Sigmoid colon (tissue), 7 donors: ENCODE measurements around the gene PCDH8. TPM values are rescaled to one million over a fixed set of nuclear protein-coding genes. Genes with fewer than 3 reads are reported as not detected.
"Not testable (repeated sequence)": the region's sequence is repeated elsewhere in the genome, so short reads cannot be mapped to it uniquely, and the experiment has no call there.

Source experiments
- DNase-seq: peaks from one replicate; pipeline ENCODE4 v3.0.0-alpha.2; 2019
- H3K27ac ChIP-seq, 4 donors: fragments of 200-600 bp; sonication (generic); one replicate each; pipeline ENCODE4 v1.5.1; 2016 to 2019; ENCODE audit warnings: mild to moderate bottlenecking in 1 of 4
- H3K27me3 ChIP-seq, 3 donors: fragments of 200-600 bp; sonication (generic); one replicate each; pipeline ENCODE4 v1.5.1; 2019; ENCODE audit warnings: mild to moderate bottlenecking in 1 of 3
- H3K36me3 ChIP-seq, 4 donors: fragments of 200-600 bp; sonication (generic); one replicate each; pipeline ENCODE4 v1.5.1; 2016 to 2019
- H3K4me1 ChIP-seq, 4 donors: fragments of 200-600 bp; sonication (generic); one replicate each; pipeline ENCODE4 v1.5.1; 2017 to 2019
- H3K4me3 ChIP-seq, 4 donors: fragments of 200-600 bp; sonication (generic); one replicate each; pipeline ENCODE4 v1.5.1; 2017 to 2019; ENCODE audit warnings: mild to moderate bottlenecking in 2 of 4, moderate library complexity in 1 of 4
- H3K9me3 ChIP-seq, 4 donors: fragments of 200-600 bp in 3 of 4; sonication (generic) in 3 of 4; one replicate each; pipeline versions ENCODE4 v1.5.1 to v1.6.1; 2013 to 2019
- EP300 ChIP-seq, 4 donors: sonication (generic); formaldehyde crosslinking; IDR thresholded peaks; one replicate each; pipeline ENCODE4 v1.6.1; 2017; ENCODE audit warnings: antibody characterized with exemption in 4 of 4
- POLR2A ChIP-seq, 2 donors: fragments of 450-650 bp; IDR thresholded peaks; one replicate each; pipeline ENCODE4 v1.6.1; 2016; ENCODE audit warnings: antibody characterized with exemption in 2 of 2, mild to moderate bottlenecking in 2 of 2, moderate library complexity in 2 of 2
- POLR2AphosphoS5 ChIP-seq, 4 donors: sonication (generic); formaldehyde crosslinking; IDR thresholded peaks; one replicate each; pipeline ENCODE4 v1.6.1; 2017; ENCODE audit warnings: antibody characterized with exemption in 4 of 4
- WGBS, 2 donors: extraction: QIAGEN DNeasy Blood & Tissue Kit; methylation state at CpG; one replicate each; pipeline ENCODE4 v1.1.7; 2013; 5-methylcytosine and 5-hydroxymethylcytosine counted together
- intact Hi-C: fragments of 100-400 bp; cut with DNase I; formaldehyde crosslinking; loops from one replicate; pipeline ENCODE4 v1.15.1; 2023
- polyA plus RNA-seq, 3 donors: library from polyadenylated mRNA; stranded (reverse); fragments of 200-250 nt; gene quantifications; one replicate each; pipeline ENCODE4 v1.2.3, GENCODE V29; 2013
- total RNA-seq, 4 donors: library from RNA; depleted of rRNA; stranded (reverse); fragments of >200 nt; gene quantifications; one replicate each; pipeline ENCODE4 v1.1.0, GENCODE V29; 2016
- TF ChIP-seq, protein P1 (sequence below), 4 experiments: fragments of 450-650 bp in 3 of 4; fragments of 200-600 bp in 1 of 4; IDR thresholded peaks; one replicate each; pipeline ENCODE4 v1.5.1; 2016 to 2019; ENCODE audit warnings: antibody characterized with exemption in 4 of 4, mild to moderate bottlenecking in 3 of 4, moderate library complexity in 2 of 4
- donor health status: healthy with polysubstance abuse.
- donor health status: Bipolar disorder and iron deficiency.
- donor health status: healthy.

Gene PCDH8
- total and polyA plus RNA-seq, 7 donors, result under 0.01 to 0.81 (median 0.26) TPM; not detected in 3

DNA sequence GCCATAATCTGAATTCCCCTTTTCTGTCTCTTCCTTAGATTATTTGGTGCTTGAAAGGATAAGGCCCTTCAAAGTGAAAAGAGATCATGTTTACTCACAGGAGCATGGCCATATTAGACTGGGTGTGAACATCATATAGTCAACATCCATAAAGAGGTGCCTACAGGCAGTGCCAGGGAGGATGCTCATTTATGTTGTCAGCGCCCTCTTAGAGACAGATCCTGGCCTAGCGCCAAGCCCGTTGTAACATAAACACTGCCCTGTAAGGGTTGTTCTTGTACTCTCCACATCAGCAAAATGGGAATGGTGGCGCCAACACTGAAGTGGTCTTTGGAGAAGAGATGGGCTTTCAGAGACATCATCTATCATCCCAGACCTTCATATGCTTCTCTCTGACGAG is 16.1 kb downstream of the PCDH8 start:
- no peak overlapping the region for H3K4me3 ChIP-seq
- no peaks in the 10 kb centered on the region for H3K36me3 ChIP-seq
- H3K27ac ChIP-seq, result no peak overlapping the region
- no peaks in the 10 kb centered on the region for H3K4me1 ChIP-seq
- 53 to 71% methylated on average over 5 of the region's 5 CpGs for WGBS, 2 donors
- intact Hi-C loops, result no loop called here
- DNase-seq, result no peak
- no peaks in the 10 kb centered on the region for H3K9me3 ChIP-seq
- TF ChIP-seq, protein P1, sequence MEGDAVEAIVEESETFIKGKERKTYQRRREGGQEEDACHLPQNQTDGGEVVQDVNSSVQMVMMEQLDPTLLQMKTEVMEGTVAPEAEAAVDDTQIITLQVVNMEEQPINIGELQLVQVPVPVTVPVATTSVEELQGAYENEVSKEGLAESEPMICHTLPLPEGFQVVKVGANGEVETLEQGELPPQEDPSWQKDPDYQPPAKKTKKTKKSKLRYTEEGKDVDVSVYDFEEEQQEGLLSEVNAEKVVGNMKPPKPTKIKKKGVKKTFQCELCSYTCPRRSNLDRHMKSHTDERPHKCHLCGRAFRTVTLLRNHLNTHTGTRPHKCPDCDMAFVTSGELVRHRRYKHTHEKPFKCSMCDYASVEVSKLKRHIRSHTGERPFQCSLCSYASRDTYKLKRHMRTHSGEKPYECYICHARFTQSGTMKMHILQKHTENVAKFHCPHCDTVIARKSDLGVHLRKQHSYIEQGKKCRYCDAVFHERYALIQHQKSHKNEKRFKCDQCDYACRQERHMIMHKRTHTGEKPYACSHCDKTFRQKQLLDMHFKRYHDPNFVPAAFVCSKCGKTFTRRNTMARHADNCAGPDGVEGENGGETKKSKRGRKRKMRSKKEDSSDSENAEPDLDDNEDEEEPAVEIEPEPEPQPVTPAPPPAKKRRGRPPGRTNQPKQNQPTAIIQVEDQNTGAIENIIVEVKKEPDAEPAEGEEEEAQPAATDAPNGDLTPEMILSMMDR (IDR thresholded peaks at IDR 0.05), result no peak
- TF ChIP-seq POLR2A (IDR thresholded peaks at IDR 0.05), result no peak
- TF ChIP-seq EP300 (IDR thresholded peaks at IDR 0.05), result no peak
- no peak for TF ChIP-seq POLR2AphosphoS5 (IDR thresholded peaks at IDR 0.05)
- no peaks in the 10 kb centered on the region for H3K27me3 ChIP-seq

DNA sequence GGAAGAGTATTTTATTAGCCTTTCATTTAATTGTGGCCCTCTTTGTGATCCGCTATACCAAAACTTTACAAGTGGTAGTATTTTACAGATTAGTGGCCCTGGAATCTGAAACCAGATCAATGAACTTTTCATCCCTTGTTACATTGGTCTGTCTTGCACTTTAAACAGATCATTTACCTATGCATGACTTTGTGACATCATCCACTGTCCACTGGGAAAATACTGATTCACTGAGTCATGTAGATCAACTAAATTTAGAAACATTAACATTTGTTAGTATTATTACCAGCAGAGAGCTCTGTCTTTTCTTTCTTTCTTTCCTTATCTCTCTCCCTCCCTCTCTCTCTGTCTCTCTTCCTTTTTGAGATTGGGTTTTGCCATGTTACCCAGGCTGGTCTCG is 17.5 kb downstream of the PCDH8 start:
- no peaks in the 10 kb centered on the region for H3K36me3 ChIP-seq
- H3K27ac ChIP-seq, result no peak overlapping the region
- TF ChIP-seq EP300 (IDR thresholded peaks at IDR 0.05), result no peak
- TF ChIP-seq, protein P1 (IDR thresholded peaks at IDR 0.05), result no peak
- H3K27me3 ChIP-seq, result no peaks in the 10 kb centered on the region
- H3K4me1 ChIP-seq, result no peaks in the 10 kb centered on the region
- intact Hi-C loops, result no loop called here
- no peak for DNase-seq
- 76 to 82% methylated on average over 2 of the region's 2 CpGs for WGBS, 2 donors
- H3K4me3 ChIP-seq, result no peak overlapping the region
- no peaks in the 10 kb centered on the region for H3K9me3 ChIP-seq

DNA sequence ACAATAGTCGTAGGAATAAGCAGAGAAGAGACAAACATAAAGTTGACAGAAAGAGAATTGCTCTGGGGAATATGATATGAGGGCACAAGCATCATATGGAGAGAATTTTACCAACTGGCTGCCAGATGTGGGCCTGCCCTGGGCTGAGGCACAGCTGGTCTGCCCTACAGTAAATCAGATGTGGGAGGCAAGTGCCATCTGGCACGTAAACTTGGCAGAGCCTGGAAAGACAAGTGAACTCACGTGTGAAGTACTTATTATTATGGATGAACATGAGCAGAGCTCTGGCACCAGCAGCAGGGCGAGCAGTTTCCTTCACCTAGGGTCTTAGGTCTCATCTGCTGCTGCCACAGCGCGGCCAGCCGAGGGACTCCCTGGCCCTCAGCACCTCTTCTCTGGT is 20.6 kb downstream of the PCDH8 start:
- 80 to 82% methylated on average over 7 of the region's 7 CpGs for WGBS, 2 donors
- intact Hi-C loops, result no loop called here

DNA sequence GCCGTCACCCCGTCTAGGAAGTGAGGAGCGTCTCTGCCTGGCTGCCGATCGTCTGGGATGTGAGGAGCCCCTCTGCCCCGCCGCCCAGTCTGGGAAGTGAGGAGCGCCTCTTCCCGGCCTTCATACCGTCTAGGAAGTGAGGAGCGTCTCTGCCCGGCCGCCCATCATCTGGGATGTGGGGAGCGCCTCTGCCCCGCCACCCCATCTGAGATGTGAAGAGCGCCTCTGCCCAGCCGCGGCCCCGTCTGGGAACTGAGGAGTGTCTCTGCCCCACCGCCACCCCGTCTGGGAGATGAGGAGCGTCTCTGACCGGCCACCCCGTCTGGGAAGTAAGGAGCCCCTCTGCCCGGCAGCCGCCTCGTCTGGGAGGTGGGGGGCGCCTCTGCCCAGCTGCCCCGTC is 30.6 kb downstream of the PCDH8 start:
- 95 to 96% methylated on average over 29 of the region's 29 CpGs for WGBS, 2 donors
- H3K36me3 ChIP-seq, H3K4me1 ChIP-seq, H3K9me3 ChIP-seq, intact Hi-C loops, H3K27me3 ChIP-seq, H3K27ac ChIP-seq, DNase-seq, H3K4me3 ChIP-seq: not testable (repeated sequence)

More for the DNA sequence above, 20.6 kb downstream of the PCDH8 start:
- TF ChIP-seq POLR2A (IDR thresholded peaks at IDR 0.05), result no peak
- no peak for TF ChIP-seq POLR2AphosphoS5 (IDR thresholded peaks at IDR 0.05)
- TF ChIP-seq, protein P1 (IDR thresholded peaks at IDR 0.05), result no peak
- TF ChIP-seq EP300 (IDR thresholded peaks at IDR 0.05), result no peak
- Histone ChIP-seq H3K9me3 (no peaks in the 10 kb centered on the region), H3K4me1 (no peaks in the 10 kb centered on the region), H3K27me3 (no peaks in the 10 kb centered on the region), H3K36me3 (no peaks in the 10 kb centered on the region), H3K27ac (no peak overlapping the region), H3K4me3 (no peak overlapping the region)
- DNase-seq, result no peak

DNA sequence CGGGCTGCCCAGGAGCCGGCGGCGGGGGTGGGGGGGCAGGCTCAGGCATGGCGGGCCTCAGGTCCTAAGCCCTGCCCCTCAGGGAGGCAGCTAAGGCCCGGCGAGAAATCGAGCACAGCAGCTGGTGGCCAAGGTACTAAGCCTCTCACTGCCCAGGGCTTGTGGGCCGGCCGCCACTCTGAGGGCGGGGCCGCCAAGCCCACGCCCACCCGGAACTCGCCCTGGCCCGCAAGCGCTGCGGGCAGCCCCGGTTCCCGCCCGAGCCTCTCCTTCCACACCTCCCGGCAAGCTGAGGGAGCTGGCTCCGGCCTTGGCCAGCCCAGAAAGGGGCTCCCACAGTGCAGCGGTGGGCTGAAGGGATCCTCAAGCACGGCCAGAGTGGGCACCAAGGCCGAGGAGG is 33.1 kb downstream of the PCDH8 start:
- WGBS, 2 donors, result 96 to 97% methylated on average over 26 of the region's 26 CpGs

More for the DNA sequence above, 33.1 kb downstream of the PCDH8 start:
- Histone ChIP-seq H3K4me1 (no peaks in the 10 kb centered on the region), H3K27ac (no peak overlapping the region), H3K36me3 (no peaks in the 10 kb centered on the region), H3K9me3 (no peaks in the 10 kb centered on the region), H3K27me3 (no peaks in the 10 kb centered on the region), H3K4me3 (no peak overlapping the region)
- intact Hi-C loops, result no loop called here
- DNase-seq, result no peak
- TF ChIP-seq POLR2A (IDR thresholded peaks at IDR 0.05) (no peak), EP300 (IDR thresholded peaks at IDR 0.05) (no peak), POLR2AphosphoS5 (IDR thresholded peaks at IDR 0.05) (no peak)
- TF ChIP-seq, protein P1 (IDR thresholded peaks at IDR 0.05), result no peak
